Lower leg skin (tissue), 4 donors: ENCODE data around the gene NLE1. TPM values are rescaled to one million over a fixed set of nuclear protein-coding genes. Genes with fewer than 3 reads are reported as not detected.
"Not testable (repeated sequence)": the region's sequence is repeated elsewhere in the genome, so short reads cannot be mapped to it uniquely, and the experiment has no call there.

Experiments
- DNase-seq, 2 donors: peaks; one replicate each; pipeline ENCODE4 v3.0.0-alpha.2; 2019; ENCODE audit warnings: low spot score in 2 of 2
- H3K4me3 ChIP-seq: fragments of 200-600 bp; sonication (generic); 2 replicates; pipeline ENCODE4 v1.5.1; 2017; ENCODE audit warnings: mild to moderate bottlenecking, low read depth; ENCODE audit not compliant: poor library complexity, severe bottlenecking
- CTCF ChIP-seq, 3 donors: fragments of 450-650 bp; IDR thresholded peaks; one replicate each; pipeline ENCODE4 v1.5.1; 2016; ENCODE audit warnings: antibody characterized with exemption in 3 of 3, mild to moderate bottlenecking in 3 of 3, moderate library complexity in 2 of 3
- POLR2A ChIP-seq, 2 donors: fragments of 450-650 bp; IDR thresholded peaks; one replicate each; pipeline ENCODE4 v1.6.1; 2016 to 2017; ENCODE audit warnings: antibody characterized with exemption in 2 of 2, mild to moderate bottlenecking in 1 of 2, moderate library complexity in 1 of 2
- WGBS, 2 donors: methylation state at CpG; one replicate each; pipeline ENCODE4 v1.1.5; 2018; 5-methylcytosine and 5-hydroxymethylcytosine counted together
- intact Hi-C: fragments of 100-400 bp; cut with DNase I; formaldehyde crosslinking; loops from one replicate; pipeline ENCODE4 v1.15.0; 2023; ENCODE audit warnings: low total_unique reads
- total RNA-seq, 4 donors: library from RNA; depleted of rRNA; stranded (reverse); fragments of >200 nt; gene quantifications; one replicate each; pipeline ENCODE4 v1.1.0, GENCODE V29; 2016

The NLE1 gene
- total RNA-seq, 4 donors from 2014 or later: 12.7 to 23.0 (median 13.2) TPM

- DNase-seq: no peak
- TF ChIP-seq CTCF (IDR thresholded peaks at IDR 0.05) (no peak), POLR2A (IDR thresholded peaks at IDR 0.05) (no peak)
- intact Hi-C loops: no loop called here
- no peak overlapping the region for H3K4me3 ChIP-seq
- 33 to 38% methylated on average over 1 of the region's 1 CpG for WGBS, 2 donors
Observed at GRCh38 chr17:35185849-35186248, 43.7 kb upstream of the NLE1 start.

- H3K4me3 ChIP-seq: no peak overlapping the region
- no peak for DNase-seq
- TF ChIP-seq CTCF (IDR thresholded peaks at IDR 0.05) (no peak), POLR2A (IDR thresholded peaks at IDR 0.05) (no peak)
- intact Hi-C loops: no loop called here
- 41 to 49% methylated on average over 3 of the region's 3 CpGs for WGBS, 2 donors
Observed at GRCh38 chr17:35184274-35184673, 42.2 kb upstream of the NLE1 start.

GRCh38 chr17:35183332-35183731, 41.2 kb upstream of the NLE1 start:
- no peak for TF ChIP-seq CTCF (IDR thresholded peaks at IDR 0.05)
- TF ChIP-seq POLR2A (IDR thresholded peaks at IDR 0.05): no peak
- intact Hi-C loops: no loop called here
- WGBS, 2 donors: 60 to 72% methylated on average over 6 of the region's 6 CpGs
- DNase-seq: no peak
- H3K4me3 ChIP-seq: no peak overlapping the region

GRCh38 chr17:35179379-35179778, 37.3 kb upstream of the NLE1 start:
- 92 to 97% methylated on average over 5 of the region's 5 CpGs for WGBS, 2 donors
- intact Hi-C loops: loop anchor here (10.0 kb wide), 2 partner anchors 135 to 355 kb away; partner anchors contain the start of gene SLFN12L
- not testable (repeated sequence) for H3K4me3 ChIP-seq, DNase-seq

- 76 to 79% methylated on average over 8 of the region's 8 CpGs for WGBS, 2 donors
- H3K4me3 ChIP-seq: no peak overlapping the region
- no peak for DNase-seq
- TF ChIP-seq CTCF (IDR thresholded peaks at IDR 0.05) (no peak), POLR2A (IDR thresholded peaks at IDR 0.05) (no peak)
- intact Hi-C loops: loop anchor here (10.0 kb wide), 2 partner anchors 138 to 358 kb away; partner anchors contain the start of gene SLFN12L
Observed at GRCh38 chr17:35176897-35177296, 34.8 kb upstream of the NLE1 start.

- WGBS, 2 donors: 67 to 71% methylated on average over 9 of the region's 9 CpGs
- intact Hi-C loops: loop anchor here (10.0 kb wide), 2 partner anchors 139 to 359 kb away; partner anchors contain the start of gene SLFN12L
Observed at GRCh38 chr17:35175638-35176415, 33.7 kb upstream of the NLE1 start.

More at GRCh38 chr17:35175638-35176415, 33.7 kb upstream of the NLE1 start:
- H3K4me3 ChIP-seq: no peak overlapping the region
- no peak for DNase-seq
- TF ChIP-seq CTCF (IDR thresholded peaks at IDR 0.05): no peak
- TF ChIP-seq POLR2A (IDR thresholded peaks at IDR 0.05): no peak
